GM20000 (cell line): Measurements from ENCODE around the gene PTGR1.

ENCODE experiments used
- DNase-seq: peaks from one replicate; pipeline ENCODE4 v3.0.0; 2012; ENCODE audit warnings: low spot score
- TF ChIP-seq, protein P1 (sequence below): IDR thresholded peaks from 2 replicates; pipeline ENCODE4 v1.5.1; 2012; ENCODE audit warnings: mild to moderate bottlenecking, control low read depth; ENCODE audit errors: extremely low read depth, missing control alignments

Gene PTGR1

DNA sequence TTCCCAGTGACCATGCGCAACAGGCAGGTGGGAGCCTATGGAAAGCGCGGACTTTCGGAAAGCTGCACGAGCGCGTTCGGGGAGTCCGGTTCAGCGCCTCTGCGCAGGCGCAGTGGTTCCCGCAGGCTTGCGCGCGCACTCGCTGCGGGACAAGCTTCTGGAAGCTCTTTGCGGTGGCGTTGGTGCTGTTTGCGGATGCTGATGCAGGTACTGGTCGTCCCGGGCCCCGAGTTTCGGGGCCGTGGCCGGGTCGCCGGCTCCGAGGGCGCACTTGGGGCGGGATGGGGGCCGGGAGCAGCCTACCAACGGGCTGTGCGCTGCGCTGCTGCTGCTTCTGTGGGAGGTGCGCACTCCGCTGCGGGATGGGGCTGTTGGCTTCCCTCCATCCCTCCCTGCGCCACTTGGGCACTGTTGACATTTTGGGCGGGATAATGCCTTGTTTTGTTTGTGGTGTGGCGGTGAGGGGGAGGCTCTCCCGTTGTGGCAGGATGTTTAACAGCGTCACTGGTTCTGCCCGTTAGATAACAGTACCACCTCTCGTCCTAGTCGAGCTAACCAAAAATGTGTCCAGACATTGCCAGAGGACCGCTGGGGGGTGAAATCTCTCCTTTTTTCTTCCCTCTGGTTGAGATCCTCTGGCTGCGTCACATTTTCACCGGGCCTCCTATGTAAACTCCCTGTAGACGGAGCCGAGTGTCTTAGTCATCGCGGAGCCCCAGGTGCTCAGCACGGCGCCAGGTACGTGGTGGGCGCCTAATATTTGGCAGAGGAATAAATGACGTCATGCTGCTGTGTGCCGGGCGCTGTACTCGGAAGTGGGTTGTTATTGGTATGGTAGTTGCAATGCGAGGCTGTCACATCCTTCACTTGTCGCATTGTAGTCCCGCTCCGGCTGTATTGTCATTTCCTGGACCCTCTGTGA lies 74.1 kb downstream of the PTGR1 start, which contains the start of gene ZNF483:
TSS of gene ZNF483 (plus strand) at position 124 of the 922 bp plus-strand sequence. CDS start 2,217 bp downstream, outside the sequence.
- TF ChIP-seq, protein P1, sequence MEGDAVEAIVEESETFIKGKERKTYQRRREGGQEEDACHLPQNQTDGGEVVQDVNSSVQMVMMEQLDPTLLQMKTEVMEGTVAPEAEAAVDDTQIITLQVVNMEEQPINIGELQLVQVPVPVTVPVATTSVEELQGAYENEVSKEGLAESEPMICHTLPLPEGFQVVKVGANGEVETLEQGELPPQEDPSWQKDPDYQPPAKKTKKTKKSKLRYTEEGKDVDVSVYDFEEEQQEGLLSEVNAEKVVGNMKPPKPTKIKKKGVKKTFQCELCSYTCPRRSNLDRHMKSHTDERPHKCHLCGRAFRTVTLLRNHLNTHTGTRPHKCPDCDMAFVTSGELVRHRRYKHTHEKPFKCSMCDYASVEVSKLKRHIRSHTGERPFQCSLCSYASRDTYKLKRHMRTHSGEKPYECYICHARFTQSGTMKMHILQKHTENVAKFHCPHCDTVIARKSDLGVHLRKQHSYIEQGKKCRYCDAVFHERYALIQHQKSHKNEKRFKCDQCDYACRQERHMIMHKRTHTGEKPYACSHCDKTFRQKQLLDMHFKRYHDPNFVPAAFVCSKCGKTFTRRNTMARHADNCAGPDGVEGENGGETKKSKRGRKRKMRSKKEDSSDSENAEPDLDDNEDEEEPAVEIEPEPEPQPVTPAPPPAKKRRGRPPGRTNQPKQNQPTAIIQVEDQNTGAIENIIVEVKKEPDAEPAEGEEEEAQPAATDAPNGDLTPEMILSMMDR, result no peak
- DNase-seq, result peak; percentile 71

- DNase-seq, result no peak
- TF ChIP-seq, protein P1, result no peak
Observed at GRCh38 chr9:111524731-111525055, 74.8 kb downstream of the PTGR1 start.

DNA sequence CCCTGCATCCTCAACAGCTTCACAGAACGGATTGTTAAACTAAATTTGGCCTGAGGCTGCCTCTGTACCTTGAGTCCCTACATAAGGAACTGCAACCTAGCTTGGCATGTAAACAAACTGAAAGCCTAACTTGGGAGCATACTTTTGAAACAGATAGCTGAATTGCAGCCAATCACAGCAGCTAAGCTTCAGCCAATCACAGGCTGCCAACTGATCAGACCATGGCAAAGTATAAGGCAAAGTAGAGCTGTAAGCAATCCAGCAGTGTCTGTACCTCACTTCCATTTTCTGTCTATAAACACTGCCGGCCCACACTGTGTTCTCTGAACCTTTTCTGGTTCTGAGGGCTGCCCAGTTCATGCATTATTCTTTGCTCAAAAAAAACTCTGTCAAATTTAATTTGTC lies 83.4 kb downstream of the PTGR1 start:
- TF ChIP-seq, protein P1, result no peak
- no peak for DNase-seq

GRCh38 chr9:111514967-111515366 lies 84.5 kb downstream of the PTGR1 start:
- DNase-seq, result no peak
- TF ChIP-seq, protein P1, result no peak
